Transverse colon (tissue), 4 donors: ENCODE results near the gene RPAP3. TPM values are rescaled to one million over a fixed set of nuclear protein-coding genes. Genes with fewer than 3 reads are reported as not detected.

Experiments used
- DNase-seq: peaks from one replicate; pipeline ENCODE4 v3.0.0-alpha.2; 2019
- H3K27ac ChIP-seq, 4 donors: fragments of 200-600 bp; sonication (generic); 2 replicates each; pipeline ENCODE4 v1.5.1; 2016 to 2018; ENCODE audit warnings: inconsistent platforms in 4 of 4
- H3K27me3 ChIP-seq: fragments of 200-600 bp; sonication (generic); 2 replicates; pipeline ENCODE4 v1.5.1; 2017; ENCODE audit warnings: inconsistent platforms
- H3K36me3 ChIP-seq, 4 donors: fragments of 200-600 bp; sonication (generic); 2 replicates each; pipeline ENCODE4 v1.5.1; 2017 to 2019; ENCODE audit warnings: inconsistent platforms in 4 of 4
- H3K4me1 ChIP-seq, 4 donors: fragments of 200-600 bp; sonication (generic); 2 replicates each; pipeline ENCODE4 v1.5.1; 2017 to 2020; ENCODE audit warnings: inconsistent platforms in 4 of 4
- H3K4me3 ChIP-seq, 4 donors: fragments of 200-600 bp; sonication (generic); 1 replicate in 1 of 4; 2 replicates in 3 of 4; pipeline versions ENCODE4 v1.5.1 to v1.6.1; 2017 to 2019; ENCODE audit warnings: inconsistent platforms in 4 of 4
- H3K9me3 ChIP-seq, 2 donors: fragments of 200-600 bp; sonication (generic); 2 replicates each; pipeline ENCODE4 v1.5.1; 2017 to 2019; ENCODE audit warnings: inconsistent platforms in 2 of 2
- CTCF ChIP-seq, 5 experiments: fragments of 200-600 bp in 3 of 5; fragments of 450-650 bp in 2 of 5; sonication (generic) in 3 of 5; IDR thresholded peaks; 1 replicate in 2 of 5; 2 replicates in 3 of 5; pipeline ENCODE4 v1.5.1; 2016 to 2017; ENCODE audit warnings: antibody characterized with exemption in 5 of 5, inconsistent platforms in 3 of 5, mild to moderate bottlenecking in 2 of 5, moderate library complexity in 1 of 5
- EP300 ChIP-seq: sonication (generic); formaldehyde crosslinking; IDR thresholded peaks from one replicate; pipeline ENCODE4 v1.6.1; 2017; ENCODE audit warnings: antibody characterized with exemption, low read depth
- POLR2A ChIP-seq: fragments of 450-650 bp; IDR thresholded peaks from one replicate; pipeline ENCODE4 v1.6.1; 2016; ENCODE audit warnings: antibody characterized with exemption, mild to moderate bottlenecking, moderate library complexity
- POLR2AphosphoS5 ChIP-seq, 3 donors: sonication (generic); formaldehyde crosslinking; IDR thresholded peaks; one replicate each; pipeline ENCODE4 v1.6.1; 2016; ENCODE audit warnings: antibody characterized with exemption in 3 of 3
- WGBS, 2 donors: methylation state at CpG; one replicate each; pipeline ENCODE4 v1.1.5; 2018; ENCODE audit warnings: low coverage in 1 of 2; 5-methylcytosine and 5-hydroxymethylcytosine counted together
- in situ Hi-C, 4 donors: fragments of 200-750 bp; cut with MboI; loops; one replicate each; pipeline versions ENCODE4 v1.15.0 to v1.15.1; 2017; ENCODE audit warnings: low sequenced_read_pairs in 3 of 4, low pct_ligation_motif_present in 1 of 4, low pct_unique_long_range_greater_than_20kb in 1 of 4
- intact Hi-C: fragments of 100-400 bp; cut with DNase I; formaldehyde crosslinking; loops from one replicate; pipeline ENCODE4 v1.15.1; 2023; ENCODE audit warnings: low total_unique reads
- total RNA-seq, 4 donors: library from RNA; depleted of rRNA; stranded (reverse); fragments of >200 nt; gene quantifications; one replicate each; pipeline ENCODE4 v1.1.0, GENCODE V29; 2016

RPAP3 gene
- total RNA-seq, 4 donors from 2014 or later: 8.1 to 16.0 (median 9.3) TPM

GRCh38 chr12:47616440-47616839 lies 89.4 kb downstream of the RPAP3 start:
- TF ChIP-seq POLR2A (no peak), POLR2AphosphoS5 (IDR thresholded peaks at IDR 0.05) (no peak), CTCF (IDR thresholded peaks at IDR 0.05) (no peak), EP300 (no peak)
- H3K4me3 ChIP-seq: no peak overlapping the region
- in situ Hi-C loops: no loop called here
- no peak for DNase-seq
- H3K36me3 ChIP-seq: no peaks in the 10 kb centered on the region
- H3K27ac ChIP-seq: no peak overlapping the region
- H3K4me1 ChIP-seq: no peaks in the 10 kb centered on the region
- 87 to 100% methylated on average over 1 of the region's 1 CpG for WGBS, 2 donors
- H3K27me3 ChIP-seq: no peaks in the 10 kb centered on the region
- intact Hi-C loops: no loop called here
- H3K9me3 ChIP-seq: no peaks in the 10 kb centered on the region

- in situ Hi-C loops: no loop called here
- TF ChIP-seq CTCF (IDR thresholded peaks at IDR 0.05) (no peak), EP300 (no peak), POLR2A (no peak)
- Histone ChIP-seq H3K36me3 (no peaks in the 10 kb centered on the region), H3K27me3 (no peaks in the 10 kb centered on the region), H3K4me1 (no peaks in the 10 kb centered on the region), H3K9me3 (no peaks in the 10 kb centered on the region), H3K4me3 (no peak overlapping the region), H3K27ac (no peak overlapping the region)
- no peak for DNase-seq
- intact Hi-C loops: no loop called here
Observed at GRCh38 chr12:47615711-47616110, 90.1 kb downstream of the RPAP3 start.

- in situ Hi-C loops (no loop called here), intact Hi-C loops (no loop called here)
- WGBS, 2 donors: 37 to 55% methylated on average over 2 of the region's 2 CpGs
- TF ChIP-seq POLR2AphosphoS5 (IDR thresholded peaks at IDR 0.05) (no peak), EP300 (no peak), CTCF (IDR thresholded peaks at IDR 0.05) (no peak)
- DNase-seq: no peak
- Histone ChIP-seq H3K27ac (no peak overlapping the region), H3K36me3 (no peaks in the 10 kb centered on the region), H3K9me3 (no peaks in the 10 kb centered on the region), H3K4me1 (no peaks in the 10 kb centered on the region), H3K4me3 (no peak overlapping the region), H3K27me3 (no peaks in the 10 kb centered on the region)
Observed at GRCh38 chr12:47614521-47614920, 91.3 kb downstream of the RPAP3 start.

- DNase-seq: no peak
- H3K27me3 ChIP-seq: no peaks in the 10 kb centered on the region
- in situ Hi-C loops (no loop called here), intact Hi-C loops (no loop called here)
- H3K4me3 ChIP-seq: no peak overlapping the region
- no peaks in the 10 kb centered on the region for H3K36me3 ChIP-seq
- H3K27ac ChIP-seq: no peak overlapping the region
- H3K4me1 ChIP-seq: no peaks in the 10 kb centered on the region
- WGBS, 2 donors: 88 to 100% methylated on average over 1 of the region's 1 CpG
- H3K9me3 ChIP-seq: no peaks in the 10 kb centered on the region
- no peak for TF ChIP-seq POLR2A
- TF ChIP-seq EP300: no peak
- no peak for TF ChIP-seq CTCF (IDR thresholded peaks at IDR 0.05)
- no peak for TF ChIP-seq POLR2AphosphoS5 (IDR thresholded peaks at IDR 0.05)
Observed at GRCh38 chr12:47612953-47613352, 92.9 kb downstream of the RPAP3 start.
